Sigmoid colon (tissue), 3 donors: ENCODE results near the gene PARG.
"Not testable (repeated sequence)": the region's sequence is repeated elsewhere in the genome, so short reads cannot be mapped to it uniquely, and the experiment has no call there.

Experiments
- POLR2A ChIP-seq, 2 donors: fragments of 450-650 bp; IDR thresholded peaks; one replicate each; pipeline ENCODE4 v1.6.1; 2016; ENCODE audit warnings: antibody characterized with exemption in 2 of 2, mild to moderate bottlenecking in 2 of 2, moderate library complexity in 2 of 2
- TF ChIP-seq, protein P1 (sequence below), 4 experiments: fragments of 450-650 bp in 3 of 4; fragments of 200-600 bp in 1 of 4; IDR thresholded peaks; one replicate each; pipeline ENCODE4 v1.5.1; 2016 to 2019; ENCODE audit warnings: antibody characterized with exemption in 4 of 4, mild to moderate bottlenecking in 3 of 4, moderate library complexity in 2 of 4

DNA sequence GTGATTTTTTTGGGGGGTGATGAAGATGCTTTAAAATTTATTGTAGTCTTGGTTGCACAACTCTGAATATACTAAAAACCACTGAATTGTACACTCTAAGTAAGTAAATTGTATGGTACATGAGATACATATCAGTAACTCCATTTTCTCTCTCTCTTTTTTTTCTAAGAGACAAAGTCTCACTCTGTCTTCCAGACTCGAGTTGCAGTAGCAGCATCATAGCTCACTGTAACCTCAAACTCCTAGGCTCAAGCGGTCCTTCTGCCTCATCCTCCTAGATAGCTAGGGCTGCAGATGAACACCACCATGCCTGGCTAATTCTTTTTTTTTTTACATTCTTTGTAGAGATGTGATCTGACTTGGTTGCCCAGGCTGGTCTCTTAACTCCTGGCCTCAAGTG is 6.9 kb upstream of the PARG start:
- TF ChIP-seq POLR2A (IDR thresholded peaks at IDR 0.05) = not testable (repeated sequence)
- TF ChIP-seq, protein P1, sequence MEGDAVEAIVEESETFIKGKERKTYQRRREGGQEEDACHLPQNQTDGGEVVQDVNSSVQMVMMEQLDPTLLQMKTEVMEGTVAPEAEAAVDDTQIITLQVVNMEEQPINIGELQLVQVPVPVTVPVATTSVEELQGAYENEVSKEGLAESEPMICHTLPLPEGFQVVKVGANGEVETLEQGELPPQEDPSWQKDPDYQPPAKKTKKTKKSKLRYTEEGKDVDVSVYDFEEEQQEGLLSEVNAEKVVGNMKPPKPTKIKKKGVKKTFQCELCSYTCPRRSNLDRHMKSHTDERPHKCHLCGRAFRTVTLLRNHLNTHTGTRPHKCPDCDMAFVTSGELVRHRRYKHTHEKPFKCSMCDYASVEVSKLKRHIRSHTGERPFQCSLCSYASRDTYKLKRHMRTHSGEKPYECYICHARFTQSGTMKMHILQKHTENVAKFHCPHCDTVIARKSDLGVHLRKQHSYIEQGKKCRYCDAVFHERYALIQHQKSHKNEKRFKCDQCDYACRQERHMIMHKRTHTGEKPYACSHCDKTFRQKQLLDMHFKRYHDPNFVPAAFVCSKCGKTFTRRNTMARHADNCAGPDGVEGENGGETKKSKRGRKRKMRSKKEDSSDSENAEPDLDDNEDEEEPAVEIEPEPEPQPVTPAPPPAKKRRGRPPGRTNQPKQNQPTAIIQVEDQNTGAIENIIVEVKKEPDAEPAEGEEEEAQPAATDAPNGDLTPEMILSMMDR (IDR thresholded peaks at IDR 0.05) = not testable (repeated sequence)
